Keratinocyte (primary cell): Measurements from ENCODE around the gene KDM7A. TPM values are rescaled to one million over a fixed set of nuclear protein-coding genes. Genes with fewer than 3 reads are reported as not detected.

ENCODE experiments used
- DNase-seq: peaks from one replicate; pipeline ENCODE4 v3.0.0-alpha.2; 2011; ENCODE audit warnings: low read depth, missing footprints, low spot score
- FAIRE-seq: peaks from 2 replicates; lab custom pipeline; 2011; peaks lifted over from hg19 to GRCh38; lab: Jason Lieb, UNC
- H2AFZ ChIP-seq: 2 replicates; pipeline ENCODE4 v1.6.0; 2012; ENCODE audit warnings: low read length, control low read depth, inconsistent platforms; ENCODE audit not compliant: control insufficient read depth
- H3K27ac ChIP-seq: 2 replicates; pipeline ENCODE4 v1.5.1; 2011; ENCODE audit warnings: low read length; ENCODE audit not compliant: control insufficient read depth, insufficient read depth
- H3K27me3 ChIP-seq: 3 replicates; pipeline ENCODE4 v1.6.0; 2011; ENCODE audit warnings: low read length; ENCODE audit not compliant: control insufficient read depth, insufficient read depth; ENCODE audit errors: extremely low read depth
- H3K36me3 ChIP-seq, 2 experiments: 2 replicates in 1 of 2; 3 replicates in 1 of 2; pipeline ENCODE4 v1.5.1; 2011; ENCODE audit warnings: low read length in 2 of 2, mild to moderate bottlenecking in 1 of 2; ENCODE audit not compliant: control insufficient read depth in 2 of 2, insufficient read depth in 2 of 2; ENCODE audit errors: extremely low read depth in 1 of 2
- H3K4me1 ChIP-seq: 3 replicates; pipeline ENCODE4 v1.5.1; 2011; ENCODE audit warnings: low read length; ENCODE audit not compliant: control insufficient read depth, insufficient read depth; ENCODE audit errors: extremely low read depth
- H3K4me2 ChIP-seq: 3 replicates; pipeline ENCODE4 v1.6.0; 2011; ENCODE audit warnings: low read depth, low read length; ENCODE audit not compliant: control insufficient read depth, insufficient read depth; ENCODE audit errors: extremely low read depth
- H3K4me3 ChIP-seq, 3 experiments: fragments of 200-600 bp in 1 of 3; sonication (generic) in 1 of 3; 2 replicates in 2 of 3; 3 replicates in 1 of 3; pipeline ENCODE4 v1.5.1; 2011 to 2016; ENCODE audit warnings: low read length in 3 of 3, mild to moderate bottlenecking in 3 of 3, control low read depth in 2 of 3, inconsistent platforms in 1 of 3, low read depth in 1 of 3, mixed read lengths in 1 of 3, mixed run types in 1 of 3, moderate library complexity in 1 of 3; ENCODE audit not compliant: control insufficient read depth in 2 of 3, insufficient read depth in 2 of 3; ENCODE audit errors: extremely low read depth in 1 of 3
- H3K79me2 ChIP-seq: 2 replicates; pipeline ENCODE4 v1.6.0; 2012; ENCODE audit warnings: low read length; ENCODE audit not compliant: control insufficient read depth, insufficient read depth
- H3K9ac ChIP-seq: 3 replicates; pipeline ENCODE4 v1.6.0; 2011; ENCODE audit warnings: low read length; ENCODE audit not compliant: control insufficient read depth, insufficient read depth; ENCODE audit errors: extremely low read depth
- H3K9me1 ChIP-seq: 3 replicates; pipeline ENCODE4 v1.6.0; 2011; ENCODE audit warnings: low read length; ENCODE audit not compliant: control insufficient read depth, insufficient read depth; ENCODE audit errors: extremely low read depth
- H3K9me3 ChIP-seq: 2 replicates; pipeline ENCODE4 v1.5.1; 2012; ENCODE audit warnings: low read depth, low read length; ENCODE audit not compliant: control insufficient read depth
- H4K20me1 ChIP-seq: 3 replicates; pipeline ENCODE4 v1.6.0; 2011; ENCODE audit warnings: low read length; ENCODE audit not compliant: control insufficient read depth, insufficient read depth; ENCODE audit errors: extremely low read depth
- EZH2 ChIP-seq: IDR thresholded peaks from one replicate; pipeline ENCODE4 v1.6.1; 2012; ENCODE audit warnings: inconsistent platforms, mild to moderate bottlenecking, low read length, moderate library complexity
- dilution Hi-C: fragments of 300-500 bp; cut with MboI; formaldehyde crosslinking; loops from one replicate; pipeline ENCODE4 v1.7.0; 2020; ENCODE audit warnings: low sequenced_read_pairs; ENCODE audit not compliant: extremely low pct_ligation_motif_present
- polyA plus RNA-seq, 5 experiments: library from polyadenylated mRNA; depleted of rRNA in 3 of 5; stranded (reverse) in 3 of 5; stranded (forward) in 1 of 5; unstranded in 1 of 5; fragments of >200 nt; gene quantifications; 1 replicate in 1 of 5; 2 replicates in 3 of 5; 3 replicates in 1 of 5; pipeline versions ENCODE4 v1.2.1 to v1.2.3, GENCODE V29; 2011 to 2012; ENCODE audit warnings: missing spikeins in 2 of 5, low read depth in 1 of 5, low replicate concordance in 1 of 5
- TF ChIP-seq, protein P1 (sequence below), 3 experiments: IDR thresholded peaks in 1 of 3; conservative IDR thresholded peaks in 1 of 3; optimal IDR thresholded peaks in 1 of 3; 2 replicates in 2 of 3; 3 replicates in 1 of 3; pipeline versions ENCODE3 to v1.5.1; 2011; ENCODE audit warnings: low read length in 3 of 3, mild to moderate bottlenecking in 3 of 3, moderate library complexity in 2 of 3, control low read depth in 1 of 3, inconsistent platforms in 1 of 3; ENCODE audit not compliant: insufficient read depth in 2 of 3; ENCODE audit errors: extremely low read depth in 1 of 3

KDM7A gene
- polyA plus RNA-seq, 1 donor (not counting 4 experiments of a cell fraction or from before 2014, with no cell fraction given), result 3.3 TPM

DNA sequence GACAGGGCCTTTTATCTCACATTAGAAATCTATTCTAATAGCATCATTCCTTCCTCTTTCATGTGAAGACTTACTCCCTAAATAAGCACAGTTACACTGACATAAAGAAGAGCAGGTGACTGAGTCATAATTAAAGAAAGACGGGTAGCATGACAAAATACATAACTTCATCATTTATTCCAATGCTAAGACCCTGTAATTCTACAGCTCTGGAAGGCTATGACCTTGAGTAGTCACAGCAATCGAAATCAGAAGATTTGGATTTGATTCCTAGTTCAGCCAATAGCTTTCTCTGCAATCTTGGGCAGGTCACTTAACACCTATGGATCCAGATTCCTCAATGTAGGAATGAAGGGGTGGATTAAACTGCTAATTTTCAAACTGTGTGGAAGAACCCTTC, 42.7 kb downstream of the KDM7A start:
- TF ChIP-seq, protein P1, sequence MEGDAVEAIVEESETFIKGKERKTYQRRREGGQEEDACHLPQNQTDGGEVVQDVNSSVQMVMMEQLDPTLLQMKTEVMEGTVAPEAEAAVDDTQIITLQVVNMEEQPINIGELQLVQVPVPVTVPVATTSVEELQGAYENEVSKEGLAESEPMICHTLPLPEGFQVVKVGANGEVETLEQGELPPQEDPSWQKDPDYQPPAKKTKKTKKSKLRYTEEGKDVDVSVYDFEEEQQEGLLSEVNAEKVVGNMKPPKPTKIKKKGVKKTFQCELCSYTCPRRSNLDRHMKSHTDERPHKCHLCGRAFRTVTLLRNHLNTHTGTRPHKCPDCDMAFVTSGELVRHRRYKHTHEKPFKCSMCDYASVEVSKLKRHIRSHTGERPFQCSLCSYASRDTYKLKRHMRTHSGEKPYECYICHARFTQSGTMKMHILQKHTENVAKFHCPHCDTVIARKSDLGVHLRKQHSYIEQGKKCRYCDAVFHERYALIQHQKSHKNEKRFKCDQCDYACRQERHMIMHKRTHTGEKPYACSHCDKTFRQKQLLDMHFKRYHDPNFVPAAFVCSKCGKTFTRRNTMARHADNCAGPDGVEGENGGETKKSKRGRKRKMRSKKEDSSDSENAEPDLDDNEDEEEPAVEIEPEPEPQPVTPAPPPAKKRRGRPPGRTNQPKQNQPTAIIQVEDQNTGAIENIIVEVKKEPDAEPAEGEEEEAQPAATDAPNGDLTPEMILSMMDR (optimal IDR thresholded peaks at IDR 0.05 in 1 of 3, IDR thresholded peaks at IDR 0.05 in 1 of 3, conservative IDR thresholded peaks at IDR 0.05 in 1 of 3; ENCODE audit: extremely low read depth in 1 of 3, insufficient read depth in 2 of 3, low read length in 3 of 3), result no peak
- TF ChIP-seq EZH2, result no peak
- DNase-seq (no peak), FAIRE-seq (no peak)
- no peaks in the 10 kb centered on the region for H3K4me1 ChIP-seq
- H3K4me3 ChIP-seq, result no peak overlapping the region
- H3K9ac ChIP-seq, result no peak overlapping the region
- no peak overlapping the region for H3K4me2 ChIP-seq
- H4K20me1 ChIP-seq, result no peaks in the 10 kb centered on the region
- H3K27ac ChIP-seq, result no peak overlapping the region
- H2AFZ ChIP-seq, result no peak overlapping the region
- no peaks in the 10 kb centered on the region for H3K9me3 ChIP-seq
- dilution Hi-C loops, result no loop called here
- H3K79me2 ChIP-seq, result no peaks in the 10 kb centered on the region
- peaks cover 0 to 4% of the 10 kb centered on the region in 2 experiments for H3K36me3 ChIP-seq
- no peaks in the 10 kb centered on the region for H3K9me1 ChIP-seq
- no peaks in the 10 kb centered on the region for H3K27me3 ChIP-seq

DNA sequence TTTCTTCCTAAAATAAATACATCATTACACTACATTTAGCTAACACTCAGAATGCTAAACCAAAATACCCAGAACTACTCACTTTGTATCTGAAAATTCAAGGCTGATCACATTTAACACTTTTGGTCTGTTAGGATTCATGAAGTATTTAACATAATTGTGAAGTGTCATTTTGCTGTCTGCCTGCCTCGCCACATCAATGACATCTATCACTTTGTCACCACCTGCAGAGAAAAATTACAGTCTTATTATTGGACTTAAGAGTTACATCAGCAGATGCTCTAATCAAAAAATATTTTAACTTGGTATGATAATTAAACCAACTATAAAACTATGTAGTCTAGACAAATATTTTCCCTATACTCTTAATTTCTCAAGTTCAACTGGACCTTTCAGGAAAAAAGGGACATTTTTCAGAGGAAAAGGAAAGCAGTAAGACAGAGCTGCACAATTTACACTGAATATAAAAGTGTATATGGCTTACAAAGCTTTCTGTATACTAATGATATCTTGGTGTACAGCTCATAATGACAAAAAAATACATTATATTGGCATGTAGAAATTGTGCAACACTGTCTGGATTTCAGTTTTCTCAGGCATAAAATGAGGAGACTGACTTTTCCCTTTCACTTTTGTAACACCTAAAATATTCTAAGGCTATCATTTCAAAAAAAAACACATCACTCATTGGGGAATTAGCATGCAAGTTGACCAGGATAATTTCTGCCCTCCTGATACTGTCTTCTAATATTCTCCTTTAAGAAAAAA, 49.2 kb downstream of the KDM7A start:
- FAIRE-seq (no peak), DNase-seq (no peak)
- H3K9me3 ChIP-seq, result no peaks in the 10 kb centered on the region
- no peak overlapping the region for H3K4me3 ChIP-seq
- peaks cover 4 to 5% of the 10 kb centered on the region in 2 experiments for H3K36me3 ChIP-seq
- dilution Hi-C loops, result no loop called here
- no peaks in the 10 kb centered on the region for H4K20me1 ChIP-seq
- TF ChIP-seq, protein P1 (optimal IDR thresholded peaks at IDR 0.05 in 1 of 3, IDR thresholded peaks at IDR 0.05 in 1 of 3, conservative IDR thresholded peaks at IDR 0.05 in 1 of 3; ENCODE audit: extremely low read depth in 1 of 3, insufficient read depth in 2 of 3, low read length in 3 of 3), result no peak
- TF ChIP-seq EZH2, result no peak
- no peak overlapping the region for H3K9ac ChIP-seq
- H3K4me2 ChIP-seq, result no peak overlapping the region
- no peaks in the 10 kb centered on the region for H3K27me3 ChIP-seq
- H3K9me1 ChIP-seq, result no peaks in the 10 kb centered on the region
- H2AFZ ChIP-seq, result no peak overlapping the region
- no peaks in the 10 kb centered on the region for H3K79me2 ChIP-seq
- H3K4me1 ChIP-seq, result no peaks in the 10 kb centered on the region
- H3K27ac ChIP-seq, result no peak overlapping the region
